ENCODE data around the gene KRT7. TPM values are rescaled to one million over a fixed set of nuclear protein-coding genes. Genes with fewer than 3 reads are reported as not detected.

The KRT7 gene
- total RNA-seq, 1 donor: 27.9 TPM

GRCh38 chr12:52242442-52243258, 9.6 kb downstream of the KRT7 start:
- TF ChIP-seq, protein P1, sequence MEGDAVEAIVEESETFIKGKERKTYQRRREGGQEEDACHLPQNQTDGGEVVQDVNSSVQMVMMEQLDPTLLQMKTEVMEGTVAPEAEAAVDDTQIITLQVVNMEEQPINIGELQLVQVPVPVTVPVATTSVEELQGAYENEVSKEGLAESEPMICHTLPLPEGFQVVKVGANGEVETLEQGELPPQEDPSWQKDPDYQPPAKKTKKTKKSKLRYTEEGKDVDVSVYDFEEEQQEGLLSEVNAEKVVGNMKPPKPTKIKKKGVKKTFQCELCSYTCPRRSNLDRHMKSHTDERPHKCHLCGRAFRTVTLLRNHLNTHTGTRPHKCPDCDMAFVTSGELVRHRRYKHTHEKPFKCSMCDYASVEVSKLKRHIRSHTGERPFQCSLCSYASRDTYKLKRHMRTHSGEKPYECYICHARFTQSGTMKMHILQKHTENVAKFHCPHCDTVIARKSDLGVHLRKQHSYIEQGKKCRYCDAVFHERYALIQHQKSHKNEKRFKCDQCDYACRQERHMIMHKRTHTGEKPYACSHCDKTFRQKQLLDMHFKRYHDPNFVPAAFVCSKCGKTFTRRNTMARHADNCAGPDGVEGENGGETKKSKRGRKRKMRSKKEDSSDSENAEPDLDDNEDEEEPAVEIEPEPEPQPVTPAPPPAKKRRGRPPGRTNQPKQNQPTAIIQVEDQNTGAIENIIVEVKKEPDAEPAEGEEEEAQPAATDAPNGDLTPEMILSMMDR (IDR thresholded peaks at IDR 0.05; ENCODE audit: extremely low read depth, low read depth, low read length): no peak

DNA sequence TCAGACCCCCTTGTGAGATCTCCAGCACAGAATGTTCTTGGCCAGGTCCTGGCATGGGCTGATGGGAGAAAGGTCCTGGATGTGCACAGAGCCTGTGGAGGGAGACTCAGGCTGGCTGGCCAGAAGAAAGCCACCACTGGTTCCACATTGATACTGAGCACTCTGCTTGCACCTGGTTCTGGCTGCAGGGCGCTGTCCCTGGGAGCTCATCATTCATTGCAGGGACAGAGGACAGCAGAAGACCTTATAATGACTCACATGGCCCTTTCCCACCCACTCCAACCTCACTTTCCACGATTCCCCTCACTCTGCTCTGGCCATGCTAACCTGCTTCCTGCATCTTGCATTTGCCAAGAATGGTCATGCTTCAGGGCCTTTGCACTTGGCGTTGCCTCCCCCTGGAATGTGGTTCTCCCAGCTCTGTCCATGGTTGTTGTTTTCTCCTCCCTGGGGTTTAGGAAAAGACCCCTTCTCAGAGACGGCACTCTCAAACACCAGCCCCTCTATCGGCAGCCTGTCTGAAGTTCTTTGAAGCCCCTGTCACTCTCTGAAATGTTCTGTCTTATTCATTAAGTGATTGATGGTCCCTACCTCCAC, 10.3 kb downstream of the KRT7 start:
- peak overlapping the region; percentile 70 for H3K27ac ChIP-seq (ENCODE audit: low read depth, low read length)
- peak overlapping the region; percentile 41 for H3K4me2 ChIP-seq (ENCODE audit: insufficient read depth, low read length)
- no peaks in the 10 kb centered on the region for H4K20me1 ChIP-seq (ENCODE audit: insufficient read depth, low read length)

More at GRCh38 chr12:52242442-52243258, 9.6 kb downstream of the KRT7 start:
- Histone ChIP-seq H3K4me3 (ENCODE audit: insufficient read depth, low read length) (no peak overlapping the region), H3K9me3 (ENCODE audit: low read depth, low read length) (no peaks in the 10 kb centered on the region), H2AFZ (ENCODE audit: low read length) (no peak overlapping the region), H3K4me2 (ENCODE audit: insufficient read depth, low read length) (no peak overlapping the region), H3K27me3 (ENCODE audit: insufficient read depth, low read length) (no peaks in the 10 kb centered on the region), H3K79me2 (ENCODE audit: insufficient read depth, low read length) (no peaks in the 10 kb centered on the region), H4K20me1 (ENCODE audit: insufficient read depth, low read length) (no peaks in the 10 kb centered on the region), H3K36me3 (ENCODE audit: insufficient read depth, low read length) (no peaks in the 10 kb centered on the region), H3K27ac (ENCODE audit: low read depth, low read length) (no peak overlapping the region), H3K4me1 (ENCODE audit: insufficient read depth, low read length) (peaks cover 44% of the 10 kb centered on the region)
- peak; percentile 56 for DNase-seq (ENCODE audit: insufficient read length, low spot score, missing footprints)

DNA sequence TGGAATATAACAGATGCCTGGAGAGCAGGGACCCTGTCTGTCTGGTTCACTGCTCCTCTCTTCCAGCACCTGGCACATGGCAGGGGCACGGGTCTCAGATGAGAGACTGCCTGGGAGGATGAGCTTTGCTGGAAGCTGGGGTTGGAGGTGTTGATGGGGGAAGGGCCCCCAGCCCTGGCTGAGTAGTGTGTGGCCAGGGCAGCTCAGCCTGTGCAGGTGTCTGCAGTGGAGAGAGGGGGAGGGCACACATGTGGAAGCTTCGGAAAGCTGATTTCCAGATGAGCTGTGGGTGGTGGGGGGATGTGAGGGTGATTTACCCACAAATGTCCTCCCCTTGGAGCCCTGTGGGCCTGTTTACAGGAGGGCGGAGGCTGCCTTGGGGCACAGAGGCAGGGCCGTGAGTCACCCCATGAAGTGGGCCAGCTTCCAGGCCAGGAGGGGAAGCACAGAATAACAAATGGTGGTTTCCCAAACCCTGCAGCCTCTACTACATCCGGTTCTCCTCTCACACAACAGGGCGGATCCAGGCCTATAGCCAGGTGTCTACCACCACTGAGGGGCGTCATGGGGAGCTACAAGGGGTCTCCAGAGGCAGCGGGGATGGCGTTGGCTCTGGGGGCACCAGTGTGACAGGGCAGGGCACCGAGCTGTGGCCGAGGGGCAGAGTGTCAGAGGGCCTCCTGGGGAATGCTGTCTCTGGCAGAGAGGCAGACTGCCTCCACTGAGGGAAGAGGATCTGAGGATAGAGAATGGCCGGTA, 11.0 kb downstream of the KRT7 start:
- Histone ChIP-seq H3K4me1 (ENCODE audit: insufficient read depth, low read length) (peaks cover 37% of the 10 kb centered on the region), H3K9me3 (ENCODE audit: low read depth, low read length) (no peaks in the 10 kb centered on the region), H3K79me2 (ENCODE audit: insufficient read depth, low read length) (no peaks in the 10 kb centered on the region), H3K4me2 (ENCODE audit: insufficient read depth, low read length) (peak overlapping the region; percentile 41), H2AFZ (ENCODE audit: low read length) (peak overlapping the region; percentile 78), H3K4me3 (ENCODE audit: insufficient read depth, low read length) (no peak overlapping the region), H3K36me3 (ENCODE audit: insufficient read depth, low read length) (no peaks in the 10 kb centered on the region), H3K27me3 (ENCODE audit: insufficient read depth, low read length) (no peaks in the 10 kb centered on the region), H3K27ac (ENCODE audit: low read depth, low read length) (peak overlapping the region; percentile 70), H4K20me1 (ENCODE audit: insufficient read depth, low read length) (no peaks in the 10 kb centered on the region)
- TF ChIP-seq, protein P1 (IDR thresholded peaks at IDR 0.05; ENCODE audit: extremely low read depth, low read depth, low read length): no peak
- DNase-seq (ENCODE audit: insufficient read length, low spot score, missing footprints): peak; percentile 100

More for the DNA sequence above, 10.3 kb downstream of the KRT7 start:
- Histone ChIP-seq H3K4me3 (ENCODE audit: insufficient read depth, low read length) (no peak overlapping the region), H2AFZ (ENCODE audit: low read length) (peak overlapping the region; percentile 78), H3K79me2 (ENCODE audit: insufficient read depth, low read length) (no peaks in the 10 kb centered on the region), H3K27me3 (ENCODE audit: insufficient read depth, low read length) (no peaks in the 10 kb centered on the region), H3K9me3 (ENCODE audit: low read depth, low read length) (no peaks in the 10 kb centered on the region), H3K4me1 (ENCODE audit: insufficient read depth, low read length) (peaks cover 38% of the 10 kb centered on the region), H3K36me3 (ENCODE audit: insufficient read depth, low read length) (no peaks in the 10 kb centered on the region)
- TF ChIP-seq, protein P1 (IDR thresholded peaks at IDR 0.05; ENCODE audit: extremely low read depth, low read depth, low read length): no peak
- DNase-seq (ENCODE audit: insufficient read length, low spot score, missing footprints): peak; percentile 55
